ENCODE measurements around the gene RACGAP1.

DNA sequence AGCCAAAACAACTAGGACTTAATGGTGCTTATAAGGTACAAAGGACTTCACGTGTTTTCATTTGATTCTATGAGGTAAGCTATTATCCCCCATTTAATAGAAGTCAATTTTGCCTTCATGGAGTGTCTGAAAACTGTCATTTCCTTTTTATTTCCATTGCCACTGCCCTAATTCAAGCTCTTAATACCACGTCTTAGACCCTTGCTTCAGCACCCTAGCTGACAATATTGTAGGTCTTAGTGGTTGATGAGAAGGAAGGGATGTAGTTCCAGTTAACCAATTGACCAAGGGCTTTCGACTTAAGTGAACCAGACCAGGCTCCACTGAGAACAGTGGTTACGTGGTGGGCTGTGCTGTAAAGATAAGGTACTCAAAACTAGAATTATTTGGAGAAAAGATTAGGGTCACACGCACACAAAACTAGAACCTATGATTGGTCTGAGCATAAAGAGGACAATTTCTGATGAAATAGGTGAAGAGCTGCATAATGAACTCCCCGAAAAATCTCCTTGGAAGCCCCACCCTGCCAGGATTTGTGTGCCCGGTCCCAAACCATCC lies 22.5 kb upstream of the RACGAP1 start:
- no peak for TF ChIP-seq NFRKB (IDR thresholded peaks at IDR 0.05)
- no peak for TF ChIP-seq L3MBTL2 (conservative IDR thresholded peaks at IDR 0.05)
- TF ChIP-seq FOXM1 (IDR thresholded peaks at IDR 0.05; ENCODE audit: borderline replicate concordance) = no peak
- TF ChIP-seq ARNT (IDR thresholded peaks at IDR 0.05) = no peak

Data from HEK293T (cell line).